HCT116 (cell line): ENCODE results near the gene FSHR. TPM values are rescaled to one million over a fixed set of nuclear protein-coding genes. Genes with fewer than 3 reads are reported as not detected.

Experiments
- ATAC-seq: fragments of 200-7000 bp; cut with Tn5 transposase; 2 replicates; pipeline ENCODE4 v1.9.1; 2020; ENCODE audit warnings: mild to moderate bottlenecking, moderate library complexity
- BruUV-seq: library from RNA; stranded (reverse); fragments of 400-500 nt; replicated peaks from 2 replicates; lab custom pipeline; 2021; lab: Mats Ljungman, UMichigan
- CTCF ChIA-PET: fragments of 300-600 bp; sonication (Branson Sonifier 250); formaldehyde crosslinking; loops from one replicate; lab custom pipeline; 2021; ENCODE audit warnings: antibody characterized with exemption; lab: Charles Lee
- POLR2A ChIA-PET: fragments of 300-600, 350-600 bp; sonication (Branson Sonifier 250); formaldehyde crosslinking; loops from one replicate; lab custom pipeline; 2021; ENCODE audit warnings: antibody characterized with exemption; lab: Charles Lee
- RAD21 ChIA-PET, 2 experiments: fragments of 300-600 bp; sonication (Branson Sonifier 250); formaldehyde crosslinking; loops; one replicate each; lab custom pipeline; 2023; ENCODE audit warnings: low total read pairs in 2 of 2; ENCODE audit not compliant: uncharacterized antibody in 2 of 2, unreplicated experiment in 2 of 2, low non-redundant PET in 1 of 2; lab: Charles Lee
- DNase-seq: peaks from one replicate; pipeline ENCODE4 v3.0.0-alpha.2; 2010; ENCODE audit warnings: low read depth, low spot score
- H2AFZ ChIP-seq: fragments of 200-600 bp; shearing (Covaris generic), sonication (generic); 2 replicates; pipeline ENCODE4 v1.6.1; 2017; ENCODE audit warnings: low read depth, mixed run types, mixed read lengths, antibody characterized with exemption, low read length; ENCODE audit not compliant: poor library complexity, severe bottlenecking
- H3K27ac ChIP-seq: 2 replicates; pipeline ENCODE4 v1.5.1; 2012; ENCODE audit warnings: low read depth, low read length
- H3K27me3 ChIP-seq: fragments of 200-600 bp; sonication (generic); 2 replicates; pipeline ENCODE4 v1.6.1; 2016; ENCODE audit warnings: mixed run types, low read length, mixed read lengths; ENCODE audit not compliant: insufficient read depth
- H3K36me3 ChIP-seq, 2 experiments: fragments of 200-500 bp in 1 of 2; fragments of 200-600 bp in 1 of 2; sonication (Bioruptor generic) in 1 of 2; sonication (generic) in 1 of 2; 2 replicates each; pipeline versions ENCODE4 v1.5.1 to v1.6.1; 2014 to 2016; ENCODE audit warnings: low read length in 2 of 2, inconsistent platforms in 1 of 2, mixed read lengths in 1 of 2, mixed run types in 1 of 2; ENCODE audit not compliant: insufficient read depth in 2 of 2, control insufficient read depth in 1 of 2
- H3K4me1 ChIP-seq, 2 experiments: fragments of 200-600 bp in 1 of 2; sonication (generic) in 1 of 2; 2 replicates each; pipeline versions ENCODE4 v1.5.1 to v1.6.1; 2012 to 2017; ENCODE audit warnings: low read length in 2 of 2, inconsistent platforms in 1 of 2, mild to moderate bottlenecking in 1 of 2, mixed read lengths in 1 of 2, mixed run types in 1 of 2, moderate library complexity in 1 of 2; ENCODE audit not compliant: insufficient read depth in 2 of 2, control insufficient read depth in 1 of 2
- H3K4me2 ChIP-seq: fragments of 200-600 bp; sonication (generic); 2 replicates; pipeline ENCODE4 v1.6.1; 2017; ENCODE audit warnings: mixed run types, low read length, mixed read lengths
- H3K4me3 ChIP-seq, 2 experiments: fragments of 200-600 bp in 1 of 2; sonication (generic) in 1 of 2; replicated peaks in 1 of 2; 2 replicates each; pipeline ENCODE4 v1.5.1; 2011 to 2016; ENCODE audit warnings: low read length in 2 of 2, control low read depth in 1 of 2, low read depth in 1 of 2, mild to moderate bottlenecking in 1 of 2, mixed read lengths in 1 of 2, mixed run types in 1 of 2
- H3K79me2 ChIP-seq: fragments of 200-600 bp; sonication (generic); 2 replicates; pipeline ENCODE4 v1.6.1; 2017; ENCODE audit warnings: mild to moderate bottlenecking, mixed run types, low read length, moderate library complexity, mixed read lengths; ENCODE audit not compliant: insufficient read depth
- H3K9ac ChIP-seq: fragments of 200-600 bp; sonication (generic); 2 replicates; pipeline ENCODE4 v1.6.1; 2016; ENCODE audit warnings: low read length, mixed read lengths
- H3K9me2 ChIP-seq: fragments of 200-600 bp; sonication (generic), shearing (Covaris generic); 2 replicates; pipeline ENCODE4 v1.6.1; 2017; ENCODE audit warnings: mixed run types, mild to moderate bottlenecking, moderate library complexity; ENCODE audit not compliant: insufficient read depth
- H3K9me3 ChIP-seq, 2 experiments: fragments of 200-500 bp in 1 of 2; fragments of 200-600 bp in 1 of 2; sonication (Bioruptor generic) in 1 of 2; sonication (generic) in 1 of 2; 2 replicates each; pipeline ENCODE4 v1.6.1; 2014 to 2017; ENCODE audit warnings: low read length in 2 of 2, mixed read lengths in 2 of 2, inconsistent platforms in 1 of 2, low read depth in 1 of 2, mild to moderate bottlenecking in 1 of 2, mixed run types in 1 of 2, moderate library complexity in 1 of 2; ENCODE audit not compliant: control insufficient read depth in 1 of 2, insufficient read depth in 1 of 2
- H4K20me1 ChIP-seq: fragments of 200-600 bp; sonication (generic), shearing (Covaris generic); 2 replicates; pipeline ENCODE4 v1.6.1; 2017; ENCODE audit warnings: mixed run types, mild to moderate bottlenecking, moderate library complexity; ENCODE audit not compliant: insufficient read depth
- ATF3 ChIP-seq: IDR thresholded peaks from 2 replicates; pipeline ENCODE4 v1.6.1; 2012
- CBX3 ChIP-seq: IDR thresholded peaks from 2 replicates; pipeline ENCODE4 v1.6.1; 2012; ENCODE audit warnings: low read depth
- CEBPB ChIP-seq: IDR thresholded peaks from 2 replicates; pipeline ENCODE4 v1.6.1; 2012; ENCODE audit warnings: low read depth
- CTCF ChIP-seq, 3 experiments: fragments of 200-600 bp in 1 of 3; sonication (generic) in 1 of 3; IDR thresholded peaks in 2 of 3; conservative IDR thresholded peaks in 1 of 3; 2 replicates each; pipeline ENCODE4 v1.5.1; 2012 to 2017; ENCODE audit warnings: low read depth in 2 of 3, low read length in 2 of 3, antibody characterized with exemption in 1 of 3, borderline replicate concordance in 1 of 3, control low read depth in 1 of 3, mild to moderate bottlenecking in 1 of 3, mixed read lengths in 1 of 3, mixed run types in 1 of 3, moderate library complexity in 1 of 3; ENCODE audit not compliant: insufficient read depth in 1 of 3
- EGR1 ChIP-seq: IDR thresholded peaks from 2 replicates; pipeline ENCODE4 v1.6.1; 2012; ENCODE audit warnings: low read depth
- ELF1 ChIP-seq: IDR thresholded peaks from 2 replicates; pipeline ENCODE4 v1.6.1; 2012; ENCODE audit warnings: low read depth, borderline replicate concordance
- EZH2 ChIP-seq: fragments of 200-600 bp; sonication (generic); IDR thresholded peaks from 2 replicates; pipeline ENCODE4 v1.6.1; 2017; ENCODE audit warnings: antibody characterized with exemption, mixed run types
- EZH2phosphoT487 ChIP-seq: fragments of 200-600 bp; IDR thresholded peaks from 2 replicates; pipeline ENCODE4 v1.6.1; 2018; ENCODE audit warnings: antibody characterized with exemption, borderline replicate concordance
- FOSL1 ChIP-seq: IDR thresholded peaks from 2 replicates; pipeline ENCODE4 v1.6.1; 2012; ENCODE audit warnings: low read depth
- JUND ChIP-seq: IDR thresholded peaks from 2 replicates; pipeline ENCODE4 v1.6.1; 2012
- MAX ChIP-seq: IDR thresholded peaks from 2 replicates; pipeline ENCODE4 v1.6.1; 2012
- POLR2AphosphoS5 ChIP-seq: IDR thresholded peaks from 2 replicates; pipeline ENCODE4 v1.6.1; 2011; ENCODE audit warnings: mild to moderate bottlenecking, low read depth, low read length, moderate library complexity
- RAD21 ChIP-seq: IDR thresholded peaks from 2 replicates; pipeline ENCODE4 v1.6.1; 2012; ENCODE audit warnings: low read depth, mild to moderate bottlenecking
- SIN3A ChIP-seq: IDR thresholded peaks from 2 replicates; pipeline ENCODE4 v1.6.1; 2012; ENCODE audit warnings: low read depth
- SP1 ChIP-seq: IDR thresholded peaks from 2 replicates; pipeline ENCODE4 v1.6.1; 2012; ENCODE audit warnings: low read depth
- SRF ChIP-seq: IDR thresholded peaks from 2 replicates; pipeline ENCODE4 v1.6.1; 2012; ENCODE audit warnings: low read depth
- TCF7L2 ChIP-seq: IDR thresholded peaks from 2 replicates; pipeline ENCODE4 v1.7.0; 2011; ENCODE audit warnings: borderline replicate concordance, inconsistent platforms; ENCODE audit not compliant: insufficient read depth, insufficient read length; ENCODE audit errors: extremely low read depth
- YY1 ChIP-seq: IDR thresholded peaks from 2 replicates; pipeline ENCODE4 v1.6.1; 2011; ENCODE audit warnings: low read length, low read depth, moderate library complexity, mild to moderate bottlenecking; ENCODE audit not compliant: insufficient replicate concordance; ENCODE audit errors: extremely low read depth
- ZFX ChIP-seq: fragments of 450-650 bp; IDR thresholded peaks from 2 replicates; pipeline ENCODE4 v1.6.1; 2017
- ZNF274 ChIP-seq: fragments of 200-500 bp; sonication (Bioruptor generic); IDR thresholded peaks from 2 replicates; pipeline ENCODE4 v1.6.1; 2014; ENCODE audit warnings: mild to moderate bottlenecking, low read depth, low read length, inconsistent platforms
- intact Hi-C: fragments of 100-400 bp; cut with micrococcal nuclease; formaldehyde crosslinking; loops from 2 replicates; pipeline ENCODE4 v1.10.0; 2022
- total RNA-seq: library from RNA; stranded (reverse); gene quantifications from one replicate; pipeline ENCODE4 v1.2.1, GENCODE V29; 2021; ENCODE audit not compliant: unreplicated experiment

Gene FSHR
- total RNA-seq, 1 experiment from 2014 or later = not detected

- ChIA-PET RAD21 (no interaction called here), POLR2A (no interaction called here), CTCF (no interaction called here)
- DNase-seq (no peak), ATAC-seq (no peak)
- no peaks in the 10 kb centered on the region for H3K9me3 ChIP-seq
- no peaks in the 10 kb centered on the region for H3K36me3 ChIP-seq
- H3K4me3 ChIP-seq = no peak overlapping the region
- no peak overlapping the region for H2AFZ ChIP-seq
- intact Hi-C loops = no loop called here
- H3K9ac ChIP-seq = no peak overlapping the region
- H3K4me1 ChIP-seq = no peaks in the 10 kb centered on the region
- H3K27me3 ChIP-seq = no peaks in the 10 kb centered on the region
- H3K27ac ChIP-seq = no peak overlapping the region
- no peak overlapping the region for H3K4me2 ChIP-seq
- no peaks in the 10 kb centered on the region for H3K9me2 ChIP-seq
- TF ChIP-seq ELF1 (no peak), CEBPB (no peak), CBX3 (no peak), TCF7L2 (no peak), POLR2AphosphoS5 (no peak), ATF3 (no peak), EZH2 (no peak), FOSL1 (no peak), SP1 (no peak)
- no peaks in the 10 kb centered on the region for H4K20me1 ChIP-seq
- H3K79me2 ChIP-seq = no peaks in the 10 kb centered on the region
- BruUV-seq = no TSS peak
These were observed 155.9 kb downstream of the FSHR start for GRCh38 chr2:48998449-48998848.

GRCh38 chr2:48993576-48993975 lies 160.7 kb downstream of the FSHR start:
- BruUV-seq = no TSS peak
- ChIA-PET CTCF (no interaction called here), RAD21 (no interaction called here), POLR2A (no interaction called here)
- no peak for ATAC-seq
- Histone ChIP-seq H3K27ac (no peak overlapping the region), H3K4me1 (no peaks in the 10 kb centered on the region), H3K4me2 (no peak overlapping the region), H3K9me3 (no peaks in the 10 kb centered on the region), H3K9ac (no peak overlapping the region), H3K36me3 (no peaks in the 10 kb centered on the region), H4K20me1 (no peaks in the 10 kb centered on the region), H2AFZ (no peak overlapping the region), H3K79me2 (no peaks in the 10 kb centered on the region), H3K4me3 (no peak overlapping the region), H3K27me3 (no peaks in the 10 kb centered on the region), H3K9me2 (no peaks in the 10 kb centered on the region)
- no peak for TF ChIP-seq SRF
- TF ChIP-seq ATF3 = no peak
- no peak for TF ChIP-seq SIN3A
- TF ChIP-seq ZNF274 = no peak
- no peak for TF ChIP-seq RAD21
- TF ChIP-seq ZFX = no peak
- no peak for TF ChIP-seq CEBPB
- no peak for TF ChIP-seq ELF1
- TF ChIP-seq YY1 = no peak
- no peak for TF ChIP-seq FOSL1
- TF ChIP-seq JUND = no peak
- TF ChIP-seq EZH2phosphoT487 = no peak
- no peak for TF ChIP-seq CTCF (IDR thresholded peaks at IDR 0.05 in 2 of 3, conservative IDR thresholded peaks at IDR 0.05 in 1 of 3; ENCODE audit: borderline replicate concordance in 1 of 3, insufficient read depth in 1 of 3, low read depth in 2 of 3, low read length in 2 of 3)
- no peak for TF ChIP-seq CBX3
- TF ChIP-seq POLR2AphosphoS5 = no peak
- no peak for TF ChIP-seq EGR1
- no peak for TF ChIP-seq MAX
- intact Hi-C loops = no loop called here
- no peak for DNase-seq
